HG02884 (cell line): Measurements from ENCODE around the gene SLC25A38.
"Not testable (repeated sequence)": the region's sequence is repeated elsewhere in the genome, so short reads cannot be mapped to it uniquely, and the experiment has no call there.

ENCODE experiments used
- ATAC-seq: cut with Tn5 transposase; IDR thresholded peaks from one replicate; pipeline ENCODE4 v1.9.1; 2021; ENCODE audit warnings: mild to moderate bottlenecking, moderate library complexity; ENCODE audit not compliant: unreplicated experiment

SLC25A38 gene

GRCh38 chr3:39383045-39383880, at the start of gene SLC25A38:
TSS of gene SLC25A38 (plus strand) at chr3:39383370. CDS start at chr3:39383725, 355 bp downstream.
- ATAC-seq = peak; percentile 68

DNA sequence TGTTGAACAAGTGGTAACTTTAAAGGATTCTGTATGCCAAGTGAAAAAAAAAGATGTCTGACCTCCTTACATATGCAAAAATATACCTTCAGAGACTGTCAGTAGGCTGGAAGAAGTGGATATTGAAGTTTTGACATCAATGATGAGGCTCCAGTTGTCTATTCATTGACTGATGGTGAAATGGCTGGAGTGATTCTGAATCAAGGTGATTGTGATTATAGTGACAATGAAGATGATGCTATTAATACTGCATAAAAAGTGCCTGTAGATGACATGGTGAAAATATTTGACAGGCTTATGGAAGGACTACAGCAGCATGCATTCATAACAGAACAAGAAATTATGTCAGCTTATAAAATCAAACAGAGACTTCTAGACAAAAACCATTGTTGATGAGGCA, 49.6 kb upstream of the SLC25A38 start:
- ATAC-seq = no peak

GRCh38 chr3:39334205-39334604, 49.0 kb upstream of the SLC25A38 start:
- ATAC-seq = no peak

DNA sequence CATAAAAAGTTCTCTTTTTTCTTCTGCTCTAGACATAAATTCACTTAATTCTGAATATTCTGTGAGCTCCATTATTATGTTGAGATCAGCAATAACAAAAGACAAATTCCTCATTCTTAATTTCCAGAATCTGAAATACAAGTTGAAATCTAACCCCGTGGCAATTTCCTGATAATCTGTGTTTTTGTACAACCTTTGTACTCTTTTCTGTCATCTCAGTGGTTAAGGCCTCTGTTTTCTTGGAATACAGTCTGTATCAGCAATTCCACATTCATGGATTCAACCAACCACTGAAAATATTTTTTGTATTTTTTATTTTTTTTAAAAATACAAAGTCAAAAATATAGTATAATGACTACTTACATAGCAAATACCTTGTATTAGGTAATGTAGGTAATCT, 45.0 kb upstream of the SLC25A38 start:
- no peak for ATAC-seq

DNA sequence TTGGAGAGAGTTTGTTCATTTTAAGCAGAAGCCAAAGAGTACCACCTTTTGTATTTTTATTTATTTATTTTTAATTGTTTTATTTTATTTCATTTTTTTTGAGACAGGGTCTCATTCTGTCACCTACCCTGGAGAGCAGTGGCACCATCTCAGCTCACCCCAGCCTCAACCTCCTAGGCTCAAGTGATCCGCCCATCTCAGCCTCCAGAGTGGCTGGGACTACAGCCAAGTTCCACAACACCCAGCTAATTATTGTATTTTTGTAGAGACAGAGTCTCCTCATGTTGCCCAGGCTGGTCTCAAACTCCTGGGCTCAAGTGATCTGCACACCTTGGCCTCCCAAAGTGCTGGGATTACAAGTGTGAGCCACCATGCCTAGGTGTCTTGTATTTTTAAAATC, 44.1 kb upstream of the SLC25A38 start:
- ATAC-seq = no peak

GRCh38 chr3:39343076-39343717, 40.0 kb upstream of the SLC25A38 start:
- ATAC-seq = no peak

- no peak for ATAC-seq
Observed at GRCh38 chr3:39343760-39344159, 39.4 kb upstream of the SLC25A38 start.

DNA sequence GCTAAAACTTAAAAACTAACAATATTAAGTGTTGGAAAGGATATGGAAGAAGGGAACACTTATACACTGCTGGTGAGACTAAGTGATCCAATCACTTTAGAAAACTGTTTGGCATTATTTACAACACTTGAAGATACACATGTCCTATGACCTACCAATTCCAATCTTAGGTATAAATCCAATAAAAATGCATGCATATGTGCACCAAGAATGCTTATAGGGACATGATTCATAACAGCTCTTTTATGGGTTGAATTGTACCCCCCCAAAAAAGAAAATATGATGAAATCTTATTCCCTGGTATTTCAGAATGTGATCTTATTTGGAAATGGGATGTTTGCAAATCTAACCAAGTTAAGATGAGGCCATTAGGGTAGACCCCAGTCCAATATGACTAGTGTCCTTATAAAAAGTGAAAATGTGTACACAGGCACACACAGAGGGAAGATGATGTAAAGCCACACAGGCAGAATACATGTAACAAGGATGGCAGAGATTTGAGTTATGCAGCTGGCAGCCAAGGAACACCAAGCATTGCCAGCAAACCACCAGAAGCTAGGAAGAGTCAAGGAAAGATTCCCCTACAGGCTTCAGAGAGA, 38.3 kb upstream of the SLC25A38 start:
- ATAC-seq = no peak

GRCh38 chr3:39346785-39347585, 36.2 kb upstream of the SLC25A38 start:
- ATAC-seq = peak; percentile 83

DNA sequence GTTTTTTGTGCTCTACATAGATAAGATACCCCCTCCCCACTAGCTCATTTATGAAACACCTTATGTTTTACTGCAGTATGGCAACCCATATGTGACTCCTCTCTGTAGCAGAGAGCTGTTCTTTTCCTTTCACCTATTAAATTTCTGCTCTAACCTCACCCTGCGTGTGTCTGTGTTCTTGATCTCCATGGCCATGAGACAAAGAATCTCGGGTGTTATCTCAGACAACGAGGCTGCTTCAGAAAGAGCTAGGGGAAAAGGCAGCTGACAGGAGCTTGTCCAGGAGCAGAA, 35.6 kb upstream of the SLC25A38 start:
- ATAC-seq = no peak

- no peak for ATAC-seq
Observed at GRCh38 chr3:39349080-39349479, 34.1 kb upstream of the SLC25A38 start.

GRCh38 chr3:39350714-39351113, 32.5 kb upstream of the SLC25A38 start:
- ATAC-seq = no peak

- not testable (repeated sequence) for ATAC-seq
Observed at GRCh38 chr3:39351134-39351533, 32.0 kb upstream of the SLC25A38 start.

GRCh38 chr3:39353168-39353927, 29.8 kb upstream of the SLC25A38 start:
- not testable (repeated sequence) for ATAC-seq

GRCh38 chr3:39358333-39358732, 24.8 kb upstream of the SLC25A38 start:
- ATAC-seq = no peak

DNA sequence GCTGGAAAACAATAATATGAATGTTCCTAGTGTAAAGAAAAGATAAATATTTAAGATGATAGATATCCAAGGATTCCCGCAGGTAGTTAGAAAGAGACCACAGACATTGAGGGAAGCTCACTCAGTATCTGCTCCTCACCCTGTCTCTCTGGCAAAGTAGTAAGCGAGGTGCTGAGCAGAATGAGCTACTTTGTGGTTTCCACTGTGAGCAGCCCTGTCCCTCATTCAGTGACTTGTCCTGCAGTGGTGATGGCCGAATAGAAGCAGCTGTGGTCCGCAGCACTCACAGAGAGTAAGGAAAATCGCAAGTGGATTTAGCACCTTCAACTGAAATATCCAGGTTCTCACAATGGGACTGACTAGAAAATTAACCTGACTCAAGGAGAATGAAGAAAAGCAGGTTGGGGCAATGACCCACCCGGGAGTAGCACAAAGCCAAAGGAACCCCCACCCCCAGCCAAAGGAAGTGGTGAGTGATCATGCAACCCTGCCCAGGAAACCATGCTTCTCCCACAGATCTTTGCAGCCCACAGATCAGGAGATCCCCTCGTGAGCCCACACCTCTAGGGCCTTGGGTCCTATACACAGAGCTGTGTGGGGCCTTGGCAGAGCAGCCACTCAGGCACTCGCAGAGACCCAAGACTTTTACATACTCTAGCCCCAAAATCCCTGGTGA, 21.8 kb upstream of the SLC25A38 start:
- peak; percentile 76 for ATAC-seq

- no peak for ATAC-seq
Observed at GRCh38 chr3:39362192-39362591, 21.0 kb upstream of the SLC25A38 start.

DNA sequence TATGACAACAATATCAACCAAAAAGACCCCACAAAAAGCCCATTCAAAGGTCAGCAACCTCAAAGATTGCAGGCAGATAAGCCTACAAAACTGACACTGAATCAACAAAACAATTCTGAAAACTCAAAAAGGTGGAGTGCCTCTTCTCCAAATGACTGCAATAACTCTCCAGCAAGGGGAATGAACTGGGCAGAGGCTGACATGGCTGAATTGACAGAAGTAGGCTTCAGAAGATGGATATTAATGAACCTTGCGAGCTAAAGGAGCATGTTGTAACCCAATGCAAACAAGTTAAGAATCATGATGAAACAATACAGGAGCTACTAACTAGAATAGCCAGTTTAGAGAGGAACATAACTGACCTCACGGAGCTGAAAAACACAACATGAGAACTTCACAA, 20.4 kb upstream of the SLC25A38 start:
- ATAC-seq = no peak

DNA sequence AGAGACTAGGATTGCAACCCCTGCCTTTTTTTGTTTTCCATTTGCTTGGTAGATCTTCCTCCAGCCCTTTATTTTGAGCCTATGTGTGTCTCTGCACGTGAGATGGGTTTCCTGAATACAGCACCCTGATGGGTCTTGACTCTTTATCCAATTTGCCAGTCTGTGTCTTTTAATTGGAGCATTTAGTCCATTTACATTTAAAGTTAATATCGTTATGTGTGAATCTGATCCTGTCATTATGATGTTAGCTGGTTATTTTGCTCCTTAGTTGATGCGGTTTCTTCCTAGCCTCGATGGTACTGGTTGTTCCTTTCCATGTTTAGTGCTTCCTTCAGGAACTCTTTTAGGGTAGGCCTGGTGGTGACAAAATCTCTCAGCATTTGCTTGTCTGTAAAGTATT, 12.7 kb upstream of the SLC25A38 start:
- ATAC-seq = not testable (repeated sequence)

- no peak for ATAC-seq
Observed at GRCh38 chr3:39372833-39373232, 10.3 kb upstream of the SLC25A38 start.
